Endothelial cell of umbilical vein (primary cell): ENCODE data around the gene CLCNKA. TPM values are rescaled to one million over a fixed set of nuclear protein-coding genes. Genes with fewer than 3 reads are reported as not detected.

Experiments used
- BruUV-seq: library from RNA; stranded (reverse); fragments of 400-500 nt; replicated peaks from 2 replicates; lab custom pipeline; 2021; lab: Mats Ljungman, UMichigan
- CTCF ChIA-PET: fragments of 300-600, 350-600 bp; sonication (Branson Sonifier 250); formaldehyde crosslinking; loops from one replicate; lab custom pipeline; 2021; ENCODE audit warnings: antibody characterized with exemption, inconsistent platforms; lab: Charles Lee
- POLR2A ChIA-PET: fragments of 300-600, 350-600 bp; sonication (Branson Sonifier 250); formaldehyde crosslinking; loops from one replicate; lab custom pipeline; 2021; ENCODE audit warnings: antibody characterized with exemption, inconsistent platforms; lab: Charles Lee
- DNase-seq: peaks from one replicate; pipeline ENCODE4 v3.0.0-alpha.2; 2011; ENCODE audit warnings: low read depth, low spot score
- FAIRE-seq: peaks from 2 replicates; lab custom pipeline; 2011; peaks lifted over from hg19 to GRCh38; lab: Jason Lieb, UNC
- H2AFZ ChIP-seq: 2 replicates; pipeline ENCODE4 v1.6.0; 2012; ENCODE audit warnings: low read depth, low read length, control low read depth, inconsistent platforms
- H3K27ac ChIP-seq: 2 replicates; pipeline ENCODE4 v1.5.1; 2011; ENCODE audit warnings: low read depth, mild to moderate bottlenecking, control low read depth, low read length, moderate library complexity; ENCODE audit not compliant: insufficient read depth
- H3K27me3 ChIP-seq, 2 experiments: 2 replicates each; pipeline versions ENCODE4 v1.6.0 to v1.6.1; 2011; ENCODE audit warnings: low read length in 2 of 2, mixed read lengths in 1 of 2; ENCODE audit not compliant: control insufficient read depth in 2 of 2, insufficient read depth in 2 of 2
- H3K36me3 ChIP-seq, 2 experiments: 2 replicates in 1 of 2; 3 replicates in 1 of 2; pipeline ENCODE4 v1.5.1; 2011; ENCODE audit warnings: low read length in 2 of 2, mild to moderate bottlenecking in 1 of 2, moderate library complexity in 1 of 2; ENCODE audit not compliant: control insufficient read depth in 2 of 2, insufficient read depth in 2 of 2; ENCODE audit errors: extremely low read depth in 1 of 2
- H3K4me1 ChIP-seq: 3 replicates; pipeline ENCODE4 v1.5.1; 2011; ENCODE audit warnings: mild to moderate bottlenecking, low read length; ENCODE audit not compliant: control insufficient read depth, insufficient read depth; ENCODE audit errors: extremely low read depth
- H3K4me2 ChIP-seq: 2 replicates; pipeline ENCODE4 v1.6.1; 2011; ENCODE audit warnings: low read length, control low read depth, mixed read lengths; ENCODE audit not compliant: insufficient read depth
- H3K4me3 ChIP-seq, 3 experiments: fragments of 200-600 bp in 1 of 3; sonication (generic), shearing (Covaris generic) in 1 of 3; replicated peaks in 1 of 3; 2 replicates each; pipeline ENCODE4 v1.5.1; 2011 to 2016; ENCODE audit warnings: control low read depth in 3 of 3, low read length in 3 of 3, mild to moderate bottlenecking in 2 of 3, inconsistent platforms in 1 of 3, low read depth in 1 of 3, moderate library complexity in 1 of 3; ENCODE audit not compliant: insufficient read depth in 1 of 3
- H3K79me2 ChIP-seq: 2 replicates; pipeline ENCODE4 v1.6.0; 2012; ENCODE audit warnings: low read length, inconsistent platforms; ENCODE audit not compliant: control insufficient read depth, insufficient read depth
- H3K9ac ChIP-seq: replicated peaks from 2 replicates; pipeline ENCODE3; 2011; ENCODE audit warnings: low read length, control low read depth; ENCODE audit not compliant: insufficient read depth; ENCODE audit errors: extremely low read depth
- H3K9me1 ChIP-seq: replicated peaks from 3 replicates; pipeline ENCODE4 v1.6.0; 2011; ENCODE audit warnings: mild to moderate bottlenecking, low read length; ENCODE audit not compliant: control insufficient read depth, insufficient read depth; ENCODE audit errors: extremely low read depth
- H3K9me3 ChIP-seq: replicated peaks from 2 replicates; pipeline ENCODE4 v1.5.1; 2012; ENCODE audit warnings: low read length, inconsistent platforms; ENCODE audit not compliant: control insufficient read depth, insufficient read depth
- H4K20me1 ChIP-seq: replicated peaks from 2 replicates; pipeline ENCODE3; 2011; ENCODE audit warnings: mild to moderate bottlenecking, low read length; ENCODE audit not compliant: control insufficient read depth, insufficient read depth; ENCODE audit errors: extremely low read depth
- EZH2 ChIP-seq: IDR thresholded peaks from 2 replicates; pipeline ENCODE4 v1.6.1; 2012; ENCODE audit warnings: borderline replicate concordance, low read depth, mild to moderate bottlenecking, moderate library complexity, low read length, inconsistent platforms; ENCODE audit not compliant: severe bottlenecking
- FOS ChIP-seq: IDR thresholded peaks from 2 replicates; pipeline ENCODE4 v1.6.1; 2011; ENCODE audit warnings: mild to moderate bottlenecking, low read length, moderate library complexity, borderline replicate concordance; ENCODE audit not compliant: insufficient read depth
- GATA2 ChIP-seq: IDR thresholded peaks from 2 replicates; pipeline ENCODE4 v1.7.0; 2011; ENCODE audit warnings: low read depth, mild to moderate bottlenecking, moderate library complexity, mixed read lengths, low read length; ENCODE audit not compliant: insufficient read length, insufficient read depth
- JUN ChIP-seq: IDR thresholded peaks from 2 replicates; pipeline ENCODE4 v1.6.1; 2011; ENCODE audit warnings: borderline replicate concordance, low read depth; ENCODE audit not compliant: insufficient read length, insufficient read depth
- MYC ChIP-seq: IDR thresholded peaks from one replicate; pipeline ENCODE4 v1.6.1; 2011; ENCODE audit warnings: mild to moderate bottlenecking, low read depth, low read length
- POLR2A ChIP-seq: IDR thresholded peaks from 2 replicates; pipeline ENCODE4 v1.6.1; 2012; ENCODE audit warnings: low read depth, mild to moderate bottlenecking, control low read depth, low read length
- POLR2AphosphoS5 ChIP-seq: IDR thresholded peaks from 2 replicates; pipeline ENCODE4 v1.6.1; 2012; ENCODE audit warnings: low read depth, mild to moderate bottlenecking, control low read depth, low read length, moderate library complexity; ENCODE audit not compliant: insufficient read depth
- dilution Hi-C: fragments of 300-500 bp; cut with MboI; formaldehyde crosslinking; loops from one replicate; pipeline ENCODE4 v1.15.0; 2019; ENCODE audit warnings: low sequenced_read_pairs; ENCODE audit not compliant: extremely low pct_ligation_motif_present
- intact Hi-C: fragments of 100-400 bp; cut with micrococcal nuclease; formaldehyde crosslinking; loops from one replicate; pipeline ENCODE4 v1.10.0; 2022
- polyA plus RNA-seq, 4 experiments: library from polyadenylated mRNA; depleted of rRNA in 3 of 4; stranded (reverse) in 3 of 4; unstranded in 1 of 4; fragments of >200 nt; gene quantifications; 2 replicates each; pipeline versions ENCODE4 v1.2.1 to v1.2.3, GENCODE V29; 2011 to 2012; ENCODE audit warnings: missing spikeins in 1 of 4
- total RNA-seq: library from RNA; stranded (reverse); gene quantifications from 2 replicates; pipeline ENCODE4 v1.2.3, GENCODE V29; 2021
- TF ChIP-seq, protein P1 (sequence below): IDR thresholded peaks from 2 replicates; pipeline ENCODE4 v1.6.1; 2011; ENCODE audit not compliant: insufficient read depth, insufficient read length
- TF ChIP-seq, protein P2 (sequence below), 2 donors: IDR thresholded peaks; 1 replicate in 1 of 2; 2 replicates in 1 of 2; pipeline ENCODE4 v1.5.1; 2011; ENCODE audit warnings: low read length in 2 of 2, mild to moderate bottlenecking in 2 of 2, moderate library complexity in 2 of 2, control low read depth in 1 of 2, inconsistent platforms in 1 of 2, low read depth in 1 of 2; ENCODE audit not compliant: insufficient read depth in 1 of 2; ENCODE audit errors: extremely low read depth in 1 of 2

Gene CLCNKA
- total and polyA plus RNA-seq, 2 donors (not counting 3 experiments of a cell fraction or from before 2014, with no cell fraction given): not detected

DNA sequence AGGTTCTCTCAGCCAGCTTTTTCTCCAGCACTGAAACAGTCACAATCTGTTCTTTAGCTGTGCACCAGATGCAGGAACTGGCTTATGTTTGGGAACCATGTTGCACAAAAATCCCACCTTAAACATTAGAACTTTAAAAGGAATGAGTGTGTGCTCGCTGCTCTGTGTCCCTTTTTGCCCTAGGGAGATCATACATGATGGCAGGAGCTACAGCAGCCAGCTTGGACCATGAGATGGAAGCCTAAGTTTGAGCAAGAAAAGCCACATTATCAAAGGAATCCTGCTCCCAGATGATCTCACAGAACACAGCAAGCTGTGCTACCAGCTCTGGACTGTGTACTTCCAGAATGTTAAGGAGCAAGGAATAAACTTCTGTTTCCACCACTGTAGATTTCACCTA lies 49.4 kb upstream of the CLCNKA start:
- Histone ChIP-seq H4K20me1 (peaks cover 2% of the 10 kb centered on the region), H3K4me2 (no peak overlapping the region), H3K9ac (no peak overlapping the region), H3K36me3 (peaks cover 12% of the 10 kb centered on the region in 2 experiments), H3K9me1 (no peaks in the 10 kb centered on the region), H3K9me3 (no peaks in the 10 kb centered on the region), H3K27me3 (no peaks in the 10 kb centered on the region), H3K27ac (no peak overlapping the region), H2AFZ (no peak overlapping the region), H3K79me2 (peaks cover 69% of the 10 kb centered on the region), H3K4me1 (peaks cover 7% of the 10 kb centered on the region), H3K4me3 (no peak overlapping the region)
- ChIA-PET POLR2A (no interaction called here), CTCF (interaction anchor here (0.8 kb wide), 1 partner anchor 13 kb away, joined by 4 read pairs; no protein-coding TSS in a partner anchor)
- no TSS peak for BruUV-seq
- dilution Hi-C loops: no loop called here
- intact Hi-C loops: no loop called here
- FAIRE-seq (no peak), DNase-seq (no peak)
- no peak for TF ChIP-seq GATA2
- no peak for TF ChIP-seq MYC
- no peak for TF ChIP-seq POLR2AphosphoS5

DNA sequence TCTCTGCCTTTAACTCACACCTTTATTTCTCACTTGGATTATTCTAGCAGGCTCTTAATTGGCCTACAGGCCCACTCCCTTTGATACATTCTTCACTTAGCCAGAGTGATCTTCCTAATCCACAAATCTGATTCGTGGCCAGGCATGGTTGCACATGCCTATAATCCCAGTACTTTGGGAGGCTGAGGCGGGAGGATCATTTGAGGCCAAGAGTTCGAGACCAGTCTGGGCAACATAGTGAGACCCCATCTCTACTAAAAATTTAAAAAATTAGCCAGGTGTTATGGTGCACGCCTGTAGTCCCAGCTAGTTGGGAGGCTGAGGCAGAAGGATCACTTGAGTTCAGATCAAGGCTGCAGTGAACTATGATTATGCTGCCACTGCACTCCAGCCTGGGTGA lies 48.1 kb upstream of the CLCNKA start:
- H2AFZ ChIP-seq: no peak overlapping the region
- H3K9me1 ChIP-seq: no peaks in the 10 kb centered on the region
- no peak overlapping the region for H3K27ac ChIP-seq
- no peaks in the 10 kb centered on the region for H3K27me3 ChIP-seq
- TF ChIP-seq JUN (no peak), EZH2 (no peak), GATA2 (no peak), FOS (no peak), POLR2AphosphoS5 (no peak), POLR2A (no peak), MYC (no peak)
- TF ChIP-seq, protein P1, sequence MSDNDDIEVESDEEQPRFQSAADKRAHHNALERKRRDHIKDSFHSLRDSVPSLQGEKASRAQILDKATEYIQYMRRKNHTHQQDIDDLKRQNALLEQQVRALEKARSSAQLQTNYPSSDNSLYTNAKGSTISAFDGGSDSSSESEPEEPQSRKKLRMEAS: no peak
- TF ChIP-seq, protein P2, sequence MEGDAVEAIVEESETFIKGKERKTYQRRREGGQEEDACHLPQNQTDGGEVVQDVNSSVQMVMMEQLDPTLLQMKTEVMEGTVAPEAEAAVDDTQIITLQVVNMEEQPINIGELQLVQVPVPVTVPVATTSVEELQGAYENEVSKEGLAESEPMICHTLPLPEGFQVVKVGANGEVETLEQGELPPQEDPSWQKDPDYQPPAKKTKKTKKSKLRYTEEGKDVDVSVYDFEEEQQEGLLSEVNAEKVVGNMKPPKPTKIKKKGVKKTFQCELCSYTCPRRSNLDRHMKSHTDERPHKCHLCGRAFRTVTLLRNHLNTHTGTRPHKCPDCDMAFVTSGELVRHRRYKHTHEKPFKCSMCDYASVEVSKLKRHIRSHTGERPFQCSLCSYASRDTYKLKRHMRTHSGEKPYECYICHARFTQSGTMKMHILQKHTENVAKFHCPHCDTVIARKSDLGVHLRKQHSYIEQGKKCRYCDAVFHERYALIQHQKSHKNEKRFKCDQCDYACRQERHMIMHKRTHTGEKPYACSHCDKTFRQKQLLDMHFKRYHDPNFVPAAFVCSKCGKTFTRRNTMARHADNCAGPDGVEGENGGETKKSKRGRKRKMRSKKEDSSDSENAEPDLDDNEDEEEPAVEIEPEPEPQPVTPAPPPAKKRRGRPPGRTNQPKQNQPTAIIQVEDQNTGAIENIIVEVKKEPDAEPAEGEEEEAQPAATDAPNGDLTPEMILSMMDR (IDR thresholded peaks at IDR 0.05; ENCODE audit: extremely low read depth in 1 of 2, insufficient read depth in 1 of 2, low read depth in 1 of 2, low read length in 2 of 2): no peak
- peaks cover 7% of the 10 kb centered on the region for H3K4me1 ChIP-seq
- H4K20me1 ChIP-seq: peaks cover 2% of the 10 kb centered on the region
- FAIRE-seq: no peak
- intact Hi-C loops (loop anchor here (2.0 kb wide), 1 partner anchor 15 kb away; no protein-coding TSS in a partner anchor), dilution Hi-C loops (no loop called here)
- H3K36me3 ChIP-seq: peaks cover 9 to 11% of the 10 kb centered on the region in 2 experiments
- ChIA-PET CTCF (interaction anchor here (2.6 to 2.8 kb wide), 2 partner anchors 16 to 182 kb away, joined by 8 to 18 read pairs; no protein-coding TSS in a partner anchor), POLR2A (no interaction called here)
- no peak overlapping the region for H3K4me3 ChIP-seq
- no peak overlapping the region for H3K4me2 ChIP-seq
- no TSS peak for BruUV-seq
- no peaks in the 10 kb centered on the region for H3K9me3 ChIP-seq
- peaks cover 55% of the 10 kb centered on the region for H3K79me2 ChIP-seq
- DNase-seq: no peak
- H3K9ac ChIP-seq: no peak overlapping the region
